GM23338 (cell line): ENCODE data around the gene OR6C65. TPM values are rescaled to one million over a fixed set of nuclear protein-coding genes. Genes with fewer than 3 reads are reported as not detected.

ENCODE experiments used
- ATAC-seq: fragments of 200-7000 bp; cut with Tn5 transposase; 3 replicates; pipeline ENCODE4 v1.9.1; 2020
- DNase-seq: peaks from one replicate; pipeline ENCODE4 v3.0.0-alpha.2; 2015; ENCODE audit warnings: low spot score
- H2AFZ ChIP-seq: fragments of 200-600 bp; sonication (generic); 2 replicates; pipeline ENCODE4 v1.8.0; 2016; ENCODE audit warnings: antibody characterized with exemption, mild to moderate bottlenecking, moderate library complexity
- H3F3A ChIP-seq: fragments of 200-600 bp; sonication (generic); replicated peaks from 2 replicates; pipeline ENCODE4 v1.8.0; 2017; ENCODE audit warnings: antibody characterized with exemption, mixed run types, low read depth
- H3K27ac ChIP-seq: fragments of 200-600 bp; sonication (generic); 2 replicates; pipeline ENCODE4 v1.6.1; 2016; ENCODE audit warnings: low read depth
- H3K27me3 ChIP-seq: fragments of 200-600 bp; sonication (generic); 2 replicates; pipeline ENCODE4 v1.8.0; 2016; ENCODE audit warnings: mild to moderate bottlenecking, mixed run types, moderate library complexity; ENCODE audit not compliant: insufficient read depth
- H3K36me3 ChIP-seq: fragments of 200-600 bp; sonication (generic); 2 replicates; pipeline ENCODE4 v1.8.0; 2016; ENCODE audit warnings: mild to moderate bottlenecking; ENCODE audit not compliant: insufficient read depth
- H3K4me1 ChIP-seq: fragments of 200-600 bp; sonication (generic); 2 replicates; pipeline ENCODE4 v1.8.0; 2016; ENCODE audit warnings: mild to moderate bottlenecking, moderate library complexity; ENCODE audit not compliant: insufficient read depth
- H3K4me2 ChIP-seq: fragments of 200-600 bp; sonication (generic); 2 replicates; pipeline ENCODE4 v1.7.1; 2017; ENCODE audit warnings: mixed run types
- H3K4me3 ChIP-seq: fragments of 200-600 bp; sonication (generic); 2 replicates; pipeline ENCODE4 v1.6.1; 2016; ENCODE audit warnings: mixed run types
- H3K79me2 ChIP-seq: fragments of 200-600 bp; sonication (generic); replicated peaks from 2 replicates; pipeline ENCODE4 v1.8.0; 2017; ENCODE audit warnings: mild to moderate bottlenecking; ENCODE audit not compliant: insufficient read depth
- H3K9me2 ChIP-seq: fragments of 200-600 bp; sonication (generic); 2 replicates; pipeline ENCODE4 v1.8.0; 2017; ENCODE audit not compliant: insufficient read depth
- H4K20me1 ChIP-seq: fragments of 200-600 bp; sonication (generic); replicated peaks from 2 replicates; pipeline ENCODE4 v1.8.0; 2017; ENCODE audit warnings: mild to moderate bottlenecking; ENCODE audit not compliant: insufficient read depth
- H3K27ac Mint-ChIP-seq: 2 replicates; pipeline ENCODE4 v1.8.0; 2020; ENCODE audit warnings: inconsistent platforms, mild to moderate bottlenecking, moderate library complexity, mixed read lengths
- H3K27me3 Mint-ChIP-seq: 3 replicates; pipeline ENCODE4 v1.8.0; 2022; ENCODE audit warnings: low read depth, mild to moderate bottlenecking, moderate library complexity, mixed read lengths, inconsistent platforms; ENCODE audit not compliant: insufficient read depth, poor library complexity
- H3K36me3 Mint-ChIP-seq: 3 replicates; pipeline ENCODE4 v1.8.0; 2021; ENCODE audit warnings: low read depth, mild to moderate bottlenecking, inconsistent platforms, moderate library complexity, mixed read lengths
- H3K4me1 Mint-ChIP-seq: 3 replicates; pipeline ENCODE4 v1.8.0; 2020; ENCODE audit warnings: mild to moderate bottlenecking, inconsistent platforms, mixed read lengths
- H3K4me3 Mint-ChIP-seq: 3 replicates; pipeline ENCODE4 v1.8.0; 2021; ENCODE audit warnings: moderate library complexity, mild to moderate bottlenecking, inconsistent platforms, mixed read lengths
- H3K9me3 Mint-ChIP-seq: 3 replicates; pipeline ENCODE4 v1.8.0; 2020; ENCODE audit warnings: moderate library complexity, mild to moderate bottlenecking, inconsistent platforms, mixed read lengths
- CREB1 ChIP-seq: fragments of 250-450 bp; sonication (Bioruptor Pico); IDR thresholded peaks from 2 replicates; pipeline ENCODE4 v1.5.0; 2020; ENCODE audit warnings: low read depth, mild to moderate bottlenecking, moderate library complexity
- CTCF ChIP-seq, 2 experiments: fragments of 200-600 bp in 1 of 2; sonication (generic) in 1 of 2; conservative IDR thresholded peaks; 2 replicates each; pipeline versions ENCODE4 v1.5.1 to v1.6.1; 2016 to 2017; ENCODE audit warnings: antibody characterized with exemption in 2 of 2, low read depth in 2 of 2, mild to moderate bottlenecking in 2 of 2, moderate library complexity in 1 of 2
- EZH2 ChIP-seq: fragments of 200-600 bp; sonication (generic); IDR thresholded peaks from one replicate; pipeline ENCODE4 v1.8.0; 2017; ENCODE audit warnings: antibody characterized with exemption, mild to moderate bottlenecking, low read depth; ENCODE audit not compliant: unreplicated experiment
- EZH2phosphoT487 ChIP-seq: fragments of 200-600 bp; sonication (generic); IDR thresholded peaks from one replicate; pipeline ENCODE4 v1.8.1; 2018; ENCODE audit warnings: antibody characterized with exemption; ENCODE audit not compliant: unreplicated experiment
- JUNB ChIP-seq: IDR thresholded peaks from one replicate; pipeline ENCODE4 v1.6.1; 2016; ENCODE audit warnings: antibody characterized with exemption; ENCODE audit not compliant: unreplicated experiment
- NANOG ChIP-seq: IDR thresholded peaks from 2 replicates; pipeline ENCODE4 v1.6.1; 2016; ENCODE audit warnings: antibody characterized with exemption, borderline replicate concordance
- POLR2AphosphoS5 ChIP-seq: IDR thresholded peaks from 2 replicates; pipeline ENCODE4 v1.6.1; 2016; ENCODE audit warnings: antibody characterized with exemption, low read depth
- STAT1 ChIP-seq: IDR thresholded peaks from one replicate; pipeline ENCODE4 v1.6.1; 2016; ENCODE audit warnings: antibody characterized with exemption; ENCODE audit not compliant: unreplicated experiment
- ZNF114 ChIP-seq: fragments of 250-450 bp; sonication (Bioruptor Pico); IDR thresholded peaks from 2 replicates; pipeline ENCODE4 v1.5.0; 2020; ENCODE audit warnings: mild to moderate bottlenecking, moderate library complexity
- ZNF331 ChIP-seq: fragments of 250-450 bp; sonication (Bioruptor Pico); IDR thresholded peaks from 2 replicates; pipeline ENCODE4 v1.5.0; 2020; ENCODE audit warnings: low read depth, mild to moderate bottlenecking, moderate library complexity
- polyA plus RNA-seq: library from polyadenylated mRNA; unstranded; fragments of >200 nt; fragmentation: Nextera tagmentation; extraction: Ambion mirVana; gene quantifications from 2 replicates; pipeline ENCODE4 v1.2.1, GENCODE V29; 2016
- total RNA-seq: library from RNA; depleted of rRNA; stranded (reverse); fragments of >200 nt; shearing (Covaris generic); gene quantifications from 2 replicates; pipeline ENCODE4 v1.2.3, GENCODE V29; 2014
- TF ChIP-seq, protein P1 (sequence below): IDR thresholded peaks from one replicate; pipeline ENCODE4 v1.6.1; 2018; ENCODE audit warnings: antibody characterized with exemption; ENCODE audit not compliant: unreplicated experiment
- TF ChIP-seq, protein P2 (sequence below): IDR thresholded peaks from 2 replicates; pipeline ENCODE4 v1.6.1; 2016; ENCODE audit warnings: antibody characterized with exemption

The OR6C65 gene
- total and polyA plus RNA-seq, 2 experiments from 2014 or later = not detected

GRCh38 chr12:55385891-55386290 is 14.4 kb upstream of the OR6C65 start (continued):
- TF ChIP-seq, protein P1, sequence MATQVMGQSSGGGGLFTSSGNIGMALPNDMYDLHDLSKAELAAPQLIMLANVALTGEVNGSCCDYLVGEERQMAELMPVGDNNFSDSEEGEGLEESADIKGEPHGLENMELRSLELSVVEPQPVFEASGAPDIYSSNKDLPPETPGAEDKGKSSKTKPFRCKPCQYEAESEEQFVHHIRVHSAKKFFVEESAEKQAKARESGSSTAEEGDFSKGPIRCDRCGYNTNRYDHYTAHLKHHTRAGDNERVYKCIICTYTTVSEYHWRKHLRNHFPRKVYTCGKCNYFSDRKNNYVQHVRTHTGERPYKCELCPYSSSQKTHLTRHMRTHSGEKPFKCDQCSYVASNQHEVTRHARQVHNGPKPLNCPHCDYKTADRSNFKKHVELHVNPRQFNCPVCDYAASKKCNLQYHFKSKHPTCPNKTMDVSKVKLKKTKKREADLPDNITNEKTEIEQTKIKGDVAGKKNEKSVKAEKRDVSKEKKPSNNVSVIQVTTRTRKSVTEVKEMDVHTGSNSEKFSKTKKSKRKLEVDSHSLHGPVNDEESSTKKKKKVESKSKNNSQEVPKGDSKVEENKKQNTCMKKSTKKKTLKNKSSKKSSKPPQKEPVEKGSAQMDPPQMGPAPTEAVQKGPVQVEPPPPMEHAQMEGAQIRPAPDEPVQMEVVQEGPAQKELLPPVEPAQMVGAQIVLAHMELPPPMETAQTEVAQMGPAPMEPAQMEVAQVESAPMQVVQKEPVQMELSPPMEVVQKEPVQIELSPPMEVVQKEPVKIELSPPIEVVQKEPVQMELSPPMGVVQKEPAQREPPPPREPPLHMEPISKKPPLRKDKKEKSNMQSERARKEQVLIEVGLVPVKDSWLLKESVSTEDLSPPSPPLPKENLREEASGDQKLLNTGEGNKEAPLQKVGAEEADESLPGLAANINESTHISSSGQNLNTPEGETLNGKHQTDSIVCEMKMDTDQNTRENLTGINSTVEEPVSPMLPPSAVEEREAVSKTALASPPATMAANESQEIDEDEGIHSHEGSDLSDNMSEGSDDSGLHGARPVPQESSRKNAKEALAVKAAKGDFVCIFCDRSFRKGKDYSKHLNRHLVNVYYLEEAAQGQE = no peak
- TF ChIP-seq STAT1 = no peak

DNA sequence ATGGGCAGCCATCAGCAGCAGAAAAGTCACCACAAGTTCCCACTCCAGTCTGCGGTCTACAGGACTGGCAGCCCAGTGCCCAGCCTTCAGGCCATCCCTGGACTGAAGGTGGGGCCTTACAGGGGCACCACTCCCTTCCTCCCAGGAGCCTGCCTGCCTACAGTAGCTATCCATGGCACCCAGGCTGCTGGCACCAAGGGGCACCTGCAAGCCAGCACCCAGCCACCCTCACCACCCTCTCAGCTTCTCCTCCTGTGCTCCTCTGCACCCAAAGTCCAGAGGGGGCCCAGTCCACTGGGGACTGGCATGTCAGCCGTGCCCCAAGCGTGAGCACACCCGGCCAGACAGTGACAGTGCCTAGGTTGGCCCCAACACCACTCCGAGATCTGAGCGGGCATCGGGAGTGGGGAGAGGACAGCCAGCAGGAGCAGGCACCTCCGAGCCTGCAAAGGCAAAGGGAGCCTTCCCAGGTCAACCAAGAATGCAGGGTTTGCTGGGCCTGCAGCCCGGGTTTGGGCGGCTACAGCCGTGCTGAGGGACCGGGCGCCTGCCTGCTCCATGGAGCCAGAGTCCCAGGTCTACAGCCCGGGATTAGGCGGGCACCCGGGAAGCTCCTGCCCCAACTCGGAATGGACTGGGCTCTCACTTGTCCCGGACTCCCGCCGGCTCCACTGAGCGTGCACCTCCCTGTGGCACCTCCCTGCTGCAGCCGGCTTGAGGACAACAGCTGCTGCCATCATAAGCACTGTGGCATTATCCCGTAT is 8.1 kb upstream of the OR6C65 start:
- DNase-seq = no peak
- no peak for ATAC-seq
- no peak overlapping the region for H3K4me3 Mint-ChIP-seq

DNA sequence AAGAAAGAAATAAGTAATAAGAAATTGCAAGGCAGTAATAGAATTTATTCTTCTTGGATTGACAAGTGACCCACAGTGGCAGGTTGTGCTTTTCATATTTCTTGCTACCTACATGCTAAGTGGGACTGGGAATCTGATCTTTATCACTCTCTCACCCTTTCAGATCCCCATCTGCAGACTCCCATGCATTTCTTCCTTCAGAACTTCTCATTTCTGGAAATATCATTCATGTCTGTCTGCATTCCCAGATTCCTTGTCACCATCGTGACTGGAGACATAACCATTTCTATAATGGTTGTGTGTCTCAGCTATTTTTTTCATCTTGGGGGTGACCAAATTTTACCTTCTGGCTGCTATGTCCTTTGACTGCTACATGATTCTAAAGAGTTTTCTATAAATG is 4.0 kb upstream of the OR6C65 start:
- Mint-ChIP-seq H3K27me3 (peaks cover 5% of the 10 kb centered on the region), H3K27ac (no peak overlapping the region), H3K36me3 (peaks cover 5% of the 10 kb centered on the region), H3K9me3 (peaks cover 8% of the 10 kb centered on the region), H3K4me3 (no peak overlapping the region), H3K4me1 (peaks cover 5% of the 10 kb centered on the region)
- Histone ChIP-seq H2AFZ (no peak overlapping the region), H3K27me3 (no peaks in the 10 kb centered on the region), H3K79me2 (no peaks in the 10 kb centered on the region), H3K36me3 (no peaks in the 10 kb centered on the region), H3K9me2 (no peaks in the 10 kb centered on the region), H3K4me1 (no peaks in the 10 kb centered on the region), H3K4me3 (no peak overlapping the region), H3K4me2 (no peak overlapping the region), H3F3A (no peaks in the 10 kb centered on the region), H4K20me1 (no peaks in the 10 kb centered on the region), H3K27ac (no peak overlapping the region)
- ATAC-seq = no peak
- DNase-seq = no peak
- TF ChIP-seq POLR2AphosphoS5 (no peak), STAT1 (no peak), EZH2 (no peak), EZH2phosphoT487 (no peak), ZNF114 (CRISPR knock-in tag) (no peak), NANOG (no peak), CTCF (conservative IDR thresholded peaks at IDR 0.05; ENCODE audit: low read depth in 2 of 2) (no peak), ZNF331 (CRISPR knock-in tag) (no peak), JUNB (no peak), CREB1 (no peak)
- TF ChIP-seq, protein P1 = no peak
- TF ChIP-seq, protein P2, sequence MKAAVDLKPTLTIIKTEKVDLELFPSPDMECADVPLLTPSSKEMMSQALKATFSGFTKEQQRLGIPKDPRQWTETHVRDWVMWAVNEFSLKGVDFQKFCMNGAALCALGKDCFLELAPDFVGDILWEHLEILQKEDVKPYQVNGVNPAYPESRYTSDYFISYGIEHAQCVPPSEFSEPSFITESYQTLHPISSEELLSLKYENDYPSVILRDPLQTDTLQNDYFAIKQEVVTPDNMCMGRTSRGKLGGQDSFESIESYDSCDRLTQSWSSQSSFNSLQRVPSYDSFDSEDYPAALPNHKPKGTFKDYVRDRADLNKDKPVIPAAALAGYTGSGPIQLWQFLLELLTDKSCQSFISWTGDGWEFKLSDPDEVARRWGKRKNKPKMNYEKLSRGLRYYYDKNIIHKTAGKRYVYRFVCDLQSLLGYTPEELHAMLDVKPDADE = no peak

More for the DNA sequence above, 8.1 kb upstream of the OR6C65 start:
- Histone ChIP-seq H3K36me3 (no peaks in the 10 kb centered on the region), H3K27ac (no peak overlapping the region), H3K9me2 (no peaks in the 10 kb centered on the region), H3F3A (no peaks in the 10 kb centered on the region), H3K4me1 (no peaks in the 10 kb centered on the region), H2AFZ (no peak overlapping the region), H3K4me2 (no peak overlapping the region), H3K4me3 (no peak overlapping the region), H4K20me1 (no peaks in the 10 kb centered on the region), H3K79me2 (no peaks in the 10 kb centered on the region), H3K27me3 (no peaks in the 10 kb centered on the region)
- Mint-ChIP-seq H3K27me3 (peaks cover 2% of the 10 kb centered on the region), H3K36me3 (peaks cover 6% of the 10 kb centered on the region), H3K4me1 (no peaks in the 10 kb centered on the region), H3K9me3 (peaks cover 8% of the 10 kb centered on the region), H3K27ac (no peak overlapping the region)
- TF ChIP-seq EZH2phosphoT487 = no peak
